CD4-positive, alpha-beta T cell (primary cell): ENCODE data around the gene GAREM1. TPM values are rescaled to one million over a fixed set of nuclear protein-coding genes. Genes with fewer than 3 reads are reported as not detected.

Experiments used
- ATAC-seq: fragments of 200-7000 bp; cut with Tn5 transposase; one replicate; pipeline ENCODE4 v1.10.0; 2022; ENCODE audit warnings: mild to moderate bottlenecking; ENCODE audit not compliant: poor library complexity
- CTCF ChIA-PET: fragments of 350-600 bp; sonication (Branson Sonifier 250); formaldehyde crosslinking; loops from one replicate; lab custom pipeline; 2021; ENCODE audit warnings: antibody characterized with exemption, inconsistent platforms; lab: Charles Lee
- POLR2A ChIA-PET: fragments of 350-600 bp; sonication (Branson Sonifier 250); formaldehyde crosslinking; loops from one replicate; lab custom pipeline; 2021; ENCODE audit warnings: antibody characterized with exemption, inconsistent platforms; lab: Charles Lee
- DNase-seq, 14 experiments: peaks; one replicate each; pipeline ENCODE4 v3.0.0-alpha.2; 2013 to 2020; ENCODE audit warnings: mixed read lengths in 2 of 14
- H3K27ac ChIP-seq, 2 donors: one replicate each; pipeline versions ENCODE4 v1.5.1 to v1.7.0; 2013; ENCODE audit warnings: low read length in 2 of 2, low read depth in 1 of 2, mild to moderate bottlenecking in 1 of 2
- H3K27me3 ChIP-seq, 2 experiments: 1 replicate in 1 of 2; 2 replicates in 1 of 2; pipeline versions ENCODE4 v1.6.1 to v1.7.0; 2013; ENCODE audit warnings: low read length in 2 of 2, control low read depth in 1 of 2, mild to moderate bottlenecking in 1 of 2, moderate library complexity in 1 of 2; ENCODE audit not compliant: insufficient read depth in 2 of 2, control insufficient read depth in 1 of 2
- H3K36me3 ChIP-seq: one replicate; pipeline ENCODE4 v1.6.1; 2013; ENCODE audit warnings: low read length, control low read depth; ENCODE audit not compliant: insufficient read depth
- H3K4me1 ChIP-seq: one replicate; pipeline ENCODE4 v1.6.1; 2013; ENCODE audit warnings: low read length, control low read depth; ENCODE audit not compliant: insufficient read depth
- H3K4me3 ChIP-seq: one replicate; pipeline ENCODE4 v1.5.1; 2013; ENCODE audit warnings: mild to moderate bottlenecking, low read length, moderate library complexity
- H3K9me3 ChIP-seq, 2 experiments: 1 replicate in 1 of 2; 2 replicates in 1 of 2; pipeline versions ENCODE4 v1.6.1 to v1.7.0; 2013; ENCODE audit warnings: low read length in 2 of 2, mild to moderate bottlenecking in 2 of 2, control low read depth in 1 of 2, moderate library complexity in 1 of 2; ENCODE audit not compliant: control insufficient read depth in 1 of 2, insufficient read depth in 1 of 2
- H3K27ac Mint-ChIP-seq: one replicate; pipeline ENCODE4 v1.8.0; 2020; ENCODE audit warnings: mixed read lengths
- H3K27me3 Mint-ChIP-seq: one replicate; pipeline ENCODE4 v1.8.0; 2021; ENCODE audit warnings: mixed read lengths
- H3K36me3 Mint-ChIP-seq: one replicate; pipeline ENCODE4 v1.8.0; 2021; ENCODE audit warnings: low read depth, mixed read lengths
- H3K4me1 Mint-ChIP-seq: one replicate; pipeline ENCODE4 v1.8.0; 2021; ENCODE audit warnings: low read depth, mixed read lengths
- H3K4me3 Mint-ChIP-seq: one replicate; pipeline ENCODE4 v1.8.0; 2020; ENCODE audit warnings: mild to moderate bottlenecking, mixed read lengths
- H3K9me3 Mint-ChIP-seq: one replicate; pipeline ENCODE4 v1.8.0; 2020; ENCODE audit warnings: mixed read lengths
- intact Hi-C, 2 experiments: fragments of 100-400 bp; cut with DNase I in 1 of 2; cut with micrococcal nuclease in 1 of 2; formaldehyde crosslinking; loops; one replicate each; pipeline versions ENCODE4 v1.15.1 to v1.9.0; 2023 to 2025; cut with DNase I, micrococcal nuclease
- total RNA-seq, 174 experiments: library from RNA in 2 of 174; stranded (reverse) in 2 of 174; gene quantifications; one replicate each; pipeline ENCODE4 v1.2.3 and lab custom pipeline; 2021 to 2026
- TF ChIP-seq, protein P1 (sequence below): fragments of 200-600 bp; IDR thresholded peaks from one replicate; pipeline ENCODE4 v1.8.0; 2022; ENCODE audit warnings: antibody characterized with exemption, mild to moderate bottlenecking

The GAREM1 gene
- total RNA-seq, 2 experiments from 2014 or later, result 0.14 to 0.34 TPM

DNA sequence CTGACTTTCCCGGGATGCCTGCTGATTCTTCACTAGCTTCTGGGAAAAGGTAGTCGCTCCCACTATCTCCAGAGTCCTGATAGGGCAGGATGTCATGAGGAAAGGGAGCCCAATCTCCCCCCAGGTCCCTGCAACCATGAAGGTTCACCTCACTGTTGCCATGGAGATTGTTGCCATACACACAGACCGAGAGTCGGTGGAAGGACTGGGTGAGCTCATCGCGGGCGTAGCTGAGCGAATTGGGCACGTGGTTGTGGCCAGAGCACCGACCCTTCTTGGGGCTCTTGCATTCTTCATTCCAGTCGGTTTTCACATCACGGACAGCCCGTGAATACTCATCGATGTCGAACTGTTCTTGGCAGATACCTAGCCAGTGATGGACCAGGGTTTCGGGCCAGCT is 183.4 kb downstream of the GAREM1 start:
- H3K27ac ChIP-seq, result no peak overlapping the region
- no peak for ATAC-seq
- no peaks in the 10 kb centered on the region for H3K36me3 Mint-ChIP-seq
- ChIA-PET CTCF (no interaction called here), POLR2A (no interaction called here)
- no peaks in the 10 kb centered on the region for H3K4me1 Mint-ChIP-seq
- no peaks in the 10 kb centered on the region for H3K9me3 ChIP-seq
- no peaks in the 10 kb centered on the region for H3K4me1 ChIP-seq
- H3K36me3 ChIP-seq, result no peaks in the 10 kb centered on the region
- no peak overlapping the region for H3K27ac Mint-ChIP-seq
- no peak overlapping the region for H3K4me3 Mint-ChIP-seq
- H3K27me3 ChIP-seq, result peaks cover 0 to 3% of the 10 kb centered on the region in 2 experiments
- intact Hi-C loops, result loop anchor here (5.0 to 10.0 kb wide), 2 partner anchors 188 to 260 kb away; partner anchors contain the start of gene GAREM1 (in 1 of the 2)
- no peak overlapping the region for H3K4me3 ChIP-seq
- DNase-seq, result no peak
- H3K9me3 Mint-ChIP-seq, result no peaks in the 10 kb centered on the region
- TF ChIP-seq, protein P1, sequence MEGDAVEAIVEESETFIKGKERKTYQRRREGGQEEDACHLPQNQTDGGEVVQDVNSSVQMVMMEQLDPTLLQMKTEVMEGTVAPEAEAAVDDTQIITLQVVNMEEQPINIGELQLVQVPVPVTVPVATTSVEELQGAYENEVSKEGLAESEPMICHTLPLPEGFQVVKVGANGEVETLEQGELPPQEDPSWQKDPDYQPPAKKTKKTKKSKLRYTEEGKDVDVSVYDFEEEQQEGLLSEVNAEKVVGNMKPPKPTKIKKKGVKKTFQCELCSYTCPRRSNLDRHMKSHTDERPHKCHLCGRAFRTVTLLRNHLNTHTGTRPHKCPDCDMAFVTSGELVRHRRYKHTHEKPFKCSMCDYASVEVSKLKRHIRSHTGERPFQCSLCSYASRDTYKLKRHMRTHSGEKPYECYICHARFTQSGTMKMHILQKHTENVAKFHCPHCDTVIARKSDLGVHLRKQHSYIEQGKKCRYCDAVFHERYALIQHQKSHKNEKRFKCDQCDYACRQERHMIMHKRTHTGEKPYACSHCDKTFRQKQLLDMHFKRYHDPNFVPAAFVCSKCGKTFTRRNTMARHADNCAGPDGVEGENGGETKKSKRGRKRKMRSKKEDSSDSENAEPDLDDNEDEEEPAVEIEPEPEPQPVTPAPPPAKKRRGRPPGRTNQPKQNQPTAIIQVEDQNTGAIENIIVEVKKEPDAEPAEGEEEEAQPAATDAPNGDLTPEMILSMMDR, result no peak
- H3K27me3 Mint-ChIP-seq, result peaks cover 15% of the 10 kb centered on the region

DNA sequence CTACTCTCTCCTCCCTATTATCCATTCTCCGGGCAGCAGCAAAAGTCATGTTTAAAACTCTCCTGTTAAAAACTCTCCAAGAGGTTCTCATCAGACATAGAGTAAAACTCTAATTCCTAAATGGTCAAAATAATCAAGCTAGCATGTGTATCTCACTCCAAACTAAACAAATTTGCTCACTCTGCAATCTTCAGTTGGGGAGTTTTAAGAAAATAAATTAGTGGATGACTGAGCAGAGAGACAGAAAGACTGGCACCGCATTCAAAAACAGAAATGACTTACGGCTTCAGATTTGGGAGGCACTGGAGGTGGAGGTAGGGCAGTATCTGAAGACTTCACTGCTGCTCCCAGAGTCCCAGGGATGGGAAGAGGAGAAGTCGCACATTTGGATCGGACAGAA is 183.9 kb downstream of the GAREM1 start:
- POLR2A ChIA-PET, result no interaction called here
- peaks cover 0 to 3% of the 10 kb centered on the region in 2 experiments for H3K27me3 ChIP-seq
- Mint-ChIP-seq H3K36me3 (no peaks in the 10 kb centered on the region), H3K9me3 (no peaks in the 10 kb centered on the region), H3K4me3 (no peak overlapping the region), H3K4me1 (no peaks in the 10 kb centered on the region), H3K27ac (no peak overlapping the region), H3K27me3 (peaks cover 12% of the 10 kb centered on the region)
- DNase-seq (no peak), ATAC-seq (no peak)
- no peaks in the 10 kb centered on the region for H3K9me3 ChIP-seq
- no peaks in the 10 kb centered on the region for H3K4me1 ChIP-seq
- no peak overlapping the region for H3K27ac ChIP-seq
- TF ChIP-seq, protein P1, result no peak
- intact Hi-C loops, result loop anchor here (5.0 to 10.0 kb wide), 2 partner anchors 188 to 261 kb away; partner anchors contain the start of gene GAREM1 (in 1 of the 2)
- no peaks in the 10 kb centered on the region for H3K36me3 ChIP-seq
- H3K4me3 ChIP-seq, result no peak overlapping the region
- CTCF ChIA-PET, result no interaction called here

DNA sequence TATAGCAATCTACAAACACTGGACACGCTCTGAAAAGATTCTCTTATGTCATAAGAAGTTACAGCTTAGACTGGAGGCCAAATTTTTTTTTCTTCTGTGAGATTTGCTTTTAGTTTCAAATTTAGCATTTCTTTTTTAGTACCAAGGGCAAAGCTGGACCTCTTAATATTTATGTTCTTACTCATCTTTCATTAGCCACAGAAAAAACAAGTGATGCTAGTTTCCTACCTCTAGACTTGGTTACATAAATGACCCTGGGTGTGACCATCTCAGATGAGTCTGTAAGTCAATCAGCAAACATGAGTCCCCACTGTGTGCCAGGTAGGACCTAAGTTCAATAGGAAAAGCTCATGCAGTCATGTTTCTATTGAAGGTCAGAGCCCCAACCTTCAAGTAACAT is 186.4 kb downstream of the GAREM1 start:
- H3K27ac Mint-ChIP-seq, result no peak overlapping the region
- no peaks in the 10 kb centered on the region for H3K4me1 Mint-ChIP-seq
- H3K27me3 Mint-ChIP-seq, result peaks cover 8% of the 10 kb centered on the region
- H3K4me3 Mint-ChIP-seq, result no peak overlapping the region
- POLR2A ChIA-PET, result no interaction called here
- H3K4me1 ChIP-seq, result no peaks in the 10 kb centered on the region
- H3K9me3 ChIP-seq, result no peaks in the 10 kb centered on the region
- CTCF ChIA-PET, result no interaction called here
- H3K36me3 Mint-ChIP-seq, result no peaks in the 10 kb centered on the region
- no peaks in the 10 kb centered on the region for H3K36me3 ChIP-seq
- no peak overlapping the region for H3K27ac ChIP-seq
- intact Hi-C loops, result loop anchor here in 1 of 2 experiments (10.0 kb wide), 1 partner anchor 191 kb away; the partner anchor contains the start of gene GAREM1
- peaks cover 0 to 3% of the 10 kb centered on the region in 2 experiments for H3K27me3 ChIP-seq
- no peak for ATAC-seq
- H3K4me3 ChIP-seq, result no peak overlapping the region
- TF ChIP-seq, protein P1, result no peak
- H3K9me3 Mint-ChIP-seq, result no peaks in the 10 kb centered on the region
- no peak for DNase-seq
